Measurements from ENCODE around the gene KRT38.

Gene KRT38

GRCh38 chr17:41464173-41464572, 23.4 kb upstream of the KRT38 start:
- Histone ChIP-seq H3K36me3 (ENCODE audit: low read depth) (no peaks in the 10 kb centered on the region), H3K27me3 (ENCODE audit: insufficient read depth, poor library complexity, severe bottlenecking) (no peaks in the 10 kb centered on the region), H3K4me1 (ENCODE audit: insufficient read depth, poor library complexity, severe bottlenecking) (peaks cover 10% of the 10 kb centered on the region), H3K9me3 (ENCODE audit: severe bottlenecking) (no peaks in the 10 kb centered on the region), H3K27ac (ENCODE audit: poor library complexity, severe bottlenecking) (no peak overlapping the region), H3K4me3 (ENCODE audit: severe bottlenecking) (no peak overlapping the region)
- TF ChIP-seq, protein P1, sequence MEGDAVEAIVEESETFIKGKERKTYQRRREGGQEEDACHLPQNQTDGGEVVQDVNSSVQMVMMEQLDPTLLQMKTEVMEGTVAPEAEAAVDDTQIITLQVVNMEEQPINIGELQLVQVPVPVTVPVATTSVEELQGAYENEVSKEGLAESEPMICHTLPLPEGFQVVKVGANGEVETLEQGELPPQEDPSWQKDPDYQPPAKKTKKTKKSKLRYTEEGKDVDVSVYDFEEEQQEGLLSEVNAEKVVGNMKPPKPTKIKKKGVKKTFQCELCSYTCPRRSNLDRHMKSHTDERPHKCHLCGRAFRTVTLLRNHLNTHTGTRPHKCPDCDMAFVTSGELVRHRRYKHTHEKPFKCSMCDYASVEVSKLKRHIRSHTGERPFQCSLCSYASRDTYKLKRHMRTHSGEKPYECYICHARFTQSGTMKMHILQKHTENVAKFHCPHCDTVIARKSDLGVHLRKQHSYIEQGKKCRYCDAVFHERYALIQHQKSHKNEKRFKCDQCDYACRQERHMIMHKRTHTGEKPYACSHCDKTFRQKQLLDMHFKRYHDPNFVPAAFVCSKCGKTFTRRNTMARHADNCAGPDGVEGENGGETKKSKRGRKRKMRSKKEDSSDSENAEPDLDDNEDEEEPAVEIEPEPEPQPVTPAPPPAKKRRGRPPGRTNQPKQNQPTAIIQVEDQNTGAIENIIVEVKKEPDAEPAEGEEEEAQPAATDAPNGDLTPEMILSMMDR (IDR thresholded peaks at IDR 0.05; ENCODE audit: poor library complexity, severe bottlenecking): no peak
- DNase-seq (ENCODE audit: low spot score): no peak
- ATAC-seq (ENCODE audit: low read depth): no peak

- no peaks in the 10 kb centered on the region for H3K9me3 ChIP-seq (ENCODE audit: severe bottlenecking)
- TF ChIP-seq, protein P1 (IDR thresholded peaks at IDR 0.05; ENCODE audit: poor library complexity, severe bottlenecking): no peak
- peaks cover 10% of the 10 kb centered on the region for H3K4me1 ChIP-seq (ENCODE audit: insufficient read depth, poor library complexity, severe bottlenecking)
- no peak overlapping the region for H3K4me3 ChIP-seq (ENCODE audit: severe bottlenecking)
- H3K27me3 ChIP-seq (ENCODE audit: insufficient read depth, poor library complexity, severe bottlenecking): no peaks in the 10 kb centered on the region
- no peak overlapping the region for H3K27ac ChIP-seq (ENCODE audit: poor library complexity, severe bottlenecking)
- DNase-seq (ENCODE audit: low spot score) (no peak), ATAC-seq (ENCODE audit: low read depth) (no peak)
- no peaks in the 10 kb centered on the region for H3K36me3 ChIP-seq (ENCODE audit: low read depth)
Observed at GRCh38 chr17:41463746-41464145, 23.0 kb upstream of the KRT38 start.

DNA sequence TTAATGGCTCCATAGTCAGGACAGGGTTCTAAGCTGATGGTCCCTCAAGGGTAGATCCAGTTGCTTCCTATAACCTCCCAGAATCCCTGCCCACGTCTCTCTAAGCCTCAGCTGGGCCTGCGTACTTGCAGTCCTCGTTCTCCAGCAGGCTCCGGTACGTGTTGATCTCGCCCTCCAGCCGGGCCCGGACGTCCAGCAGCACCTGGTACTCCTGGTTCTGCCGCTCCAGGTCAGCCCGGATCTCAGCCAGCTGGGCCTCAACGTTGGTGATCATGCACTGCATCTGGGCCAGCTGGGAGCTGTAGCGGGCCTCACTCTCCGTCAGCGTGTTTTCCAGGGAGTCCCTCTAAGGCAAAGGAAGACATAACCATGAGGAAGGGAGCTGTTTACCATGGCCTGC, 21.9 kb upstream of the KRT38 start:
- H3K4me3 ChIP-seq (ENCODE audit: severe bottlenecking): no peak overlapping the region
- DNase-seq (ENCODE audit: low spot score) (no peak), ATAC-seq (ENCODE audit: low read depth) (no peak)
- no peak overlapping the region for H3K27ac ChIP-seq (ENCODE audit: poor library complexity, severe bottlenecking)
- H3K36me3 ChIP-seq (ENCODE audit: low read depth): no peaks in the 10 kb centered on the region
- peaks cover 10% of the 10 kb centered on the region for H3K4me1 ChIP-seq (ENCODE audit: insufficient read depth, poor library complexity, severe bottlenecking)
- TF ChIP-seq, protein P1 (IDR thresholded peaks at IDR 0.05; ENCODE audit: poor library complexity, severe bottlenecking): no peak
- H3K27me3 ChIP-seq (ENCODE audit: insufficient read depth, poor library complexity, severe bottlenecking): no peaks in the 10 kb centered on the region
- H3K9me3 ChIP-seq (ENCODE audit: severe bottlenecking): no peaks in the 10 kb centered on the region

- no peak for ATAC-seq (ENCODE audit: low read depth)
- TF ChIP-seq, protein P1 (IDR thresholded peaks at IDR 0.05; ENCODE audit: poor library complexity, severe bottlenecking): no peak
- no peaks in the 10 kb centered on the region for H3K27me3 ChIP-seq (ENCODE audit: insufficient read depth, poor library complexity, severe bottlenecking)
- H3K9me3 ChIP-seq (ENCODE audit: severe bottlenecking): no peaks in the 10 kb centered on the region
- no peak overlapping the region for H3K27ac ChIP-seq (ENCODE audit: poor library complexity, severe bottlenecking)
- H3K4me1 ChIP-seq (ENCODE audit: insufficient read depth, poor library complexity, severe bottlenecking): no peaks in the 10 kb centered on the region
- H3K4me3 ChIP-seq (ENCODE audit: severe bottlenecking): no peak overlapping the region
- DNase-seq (ENCODE audit: low spot score): no peak
- H3K36me3 ChIP-seq (ENCODE audit: low read depth): no peaks in the 10 kb centered on the region
Observed at GRCh38 chr17:41457676-41458075, 16.9 kb upstream of the KRT38 start.

DNA sequence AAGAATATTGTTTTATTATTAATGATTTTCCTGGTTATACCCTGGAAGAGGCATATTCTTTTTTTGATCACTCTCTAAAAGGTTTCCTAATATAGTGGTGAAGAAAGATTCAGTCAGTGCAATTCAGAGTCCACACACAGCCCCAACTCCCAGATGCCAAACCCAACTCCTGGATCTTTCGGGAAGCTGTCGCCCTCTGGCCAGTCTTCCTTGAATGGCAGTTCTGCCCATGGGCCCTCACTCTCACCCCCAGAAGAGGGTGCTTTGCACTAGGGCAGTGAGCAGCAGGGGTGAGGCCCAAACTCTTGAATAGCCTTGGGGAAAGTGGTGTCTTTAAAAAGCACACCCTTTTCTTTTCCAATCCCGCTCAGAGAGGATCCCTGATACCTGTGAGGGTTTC, 15.4 kb upstream of the KRT38 start:
- Histone ChIP-seq H3K9me3 (ENCODE audit: severe bottlenecking) (no peaks in the 10 kb centered on the region), H3K36me3 (ENCODE audit: low read depth) (no peaks in the 10 kb centered on the region), H3K4me3 (ENCODE audit: severe bottlenecking) (no peak overlapping the region), H3K4me1 (ENCODE audit: insufficient read depth, poor library complexity, severe bottlenecking) (no peaks in the 10 kb centered on the region), H3K27ac (ENCODE audit: poor library complexity, severe bottlenecking) (no peak overlapping the region), H3K27me3 (ENCODE audit: insufficient read depth, poor library complexity, severe bottlenecking) (no peaks in the 10 kb centered on the region)
- TF ChIP-seq, protein P1 (IDR thresholded peaks at IDR 0.05; ENCODE audit: poor library complexity, severe bottlenecking): no peak
- ATAC-seq (ENCODE audit: low read depth): no peak
- no peak for DNase-seq (ENCODE audit: low spot score)
